A673 (cell line): ENCODE measurements around the gene PADI1.

Source experiments
- EZH2 ChIP-seq: fragments of 200-600 bp; sonication (generic); IDR thresholded peaks from 2 replicates; pipeline ENCODE4 v1.6.1; 2017; ENCODE audit warnings: borderline replicate concordance, low read depth, mild to moderate bottlenecking, mixed read lengths, antibody characterized with exemption, low read length; ENCODE audit not compliant: poor library complexity, severe bottlenecking
- TF ChIP-seq, protein P1 (sequence below): fragments of 300-800, 200-600 bp; sonication (generic); conservative IDR thresholded peaks from 2 replicates; pipeline ENCODE4 v1.5.1; 2017; ENCODE audit warnings: low read depth, mild to moderate bottlenecking, antibody characterized with exemption, low read length, moderate library complexity, mixed read lengths

- TF ChIP-seq, protein P1, sequence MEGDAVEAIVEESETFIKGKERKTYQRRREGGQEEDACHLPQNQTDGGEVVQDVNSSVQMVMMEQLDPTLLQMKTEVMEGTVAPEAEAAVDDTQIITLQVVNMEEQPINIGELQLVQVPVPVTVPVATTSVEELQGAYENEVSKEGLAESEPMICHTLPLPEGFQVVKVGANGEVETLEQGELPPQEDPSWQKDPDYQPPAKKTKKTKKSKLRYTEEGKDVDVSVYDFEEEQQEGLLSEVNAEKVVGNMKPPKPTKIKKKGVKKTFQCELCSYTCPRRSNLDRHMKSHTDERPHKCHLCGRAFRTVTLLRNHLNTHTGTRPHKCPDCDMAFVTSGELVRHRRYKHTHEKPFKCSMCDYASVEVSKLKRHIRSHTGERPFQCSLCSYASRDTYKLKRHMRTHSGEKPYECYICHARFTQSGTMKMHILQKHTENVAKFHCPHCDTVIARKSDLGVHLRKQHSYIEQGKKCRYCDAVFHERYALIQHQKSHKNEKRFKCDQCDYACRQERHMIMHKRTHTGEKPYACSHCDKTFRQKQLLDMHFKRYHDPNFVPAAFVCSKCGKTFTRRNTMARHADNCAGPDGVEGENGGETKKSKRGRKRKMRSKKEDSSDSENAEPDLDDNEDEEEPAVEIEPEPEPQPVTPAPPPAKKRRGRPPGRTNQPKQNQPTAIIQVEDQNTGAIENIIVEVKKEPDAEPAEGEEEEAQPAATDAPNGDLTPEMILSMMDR: no peak
- no peak for TF ChIP-seq EZH2
Observed at GRCh38 chr1:17173217-17173616, 31.7 kb upstream of the PADI1 start.
